Esophagus muscularis mucosa (tissue), 3 donors: ENCODE data around the gene THNSL1.

ENCODE experiments used
- EP300 ChIP-seq: sonication (generic); formaldehyde crosslinking; IDR thresholded peaks from one replicate; pipeline ENCODE4 v1.6.1; 2017; ENCODE audit warnings: antibody characterized with exemption
- TF ChIP-seq, protein P1 (sequence below), 3 experiments: fragments of 200-600 bp in 2 of 3; fragments of 450-650 bp in 1 of 3; sonication (generic) in 2 of 3; IDR thresholded peaks; one replicate each; pipeline ENCODE4 v1.5.1; 2017 to 2019; ENCODE audit warnings: antibody characterized with exemption in 3 of 3, mild to moderate bottlenecking in 2 of 3, moderate library complexity in 1 of 3

DNA sequence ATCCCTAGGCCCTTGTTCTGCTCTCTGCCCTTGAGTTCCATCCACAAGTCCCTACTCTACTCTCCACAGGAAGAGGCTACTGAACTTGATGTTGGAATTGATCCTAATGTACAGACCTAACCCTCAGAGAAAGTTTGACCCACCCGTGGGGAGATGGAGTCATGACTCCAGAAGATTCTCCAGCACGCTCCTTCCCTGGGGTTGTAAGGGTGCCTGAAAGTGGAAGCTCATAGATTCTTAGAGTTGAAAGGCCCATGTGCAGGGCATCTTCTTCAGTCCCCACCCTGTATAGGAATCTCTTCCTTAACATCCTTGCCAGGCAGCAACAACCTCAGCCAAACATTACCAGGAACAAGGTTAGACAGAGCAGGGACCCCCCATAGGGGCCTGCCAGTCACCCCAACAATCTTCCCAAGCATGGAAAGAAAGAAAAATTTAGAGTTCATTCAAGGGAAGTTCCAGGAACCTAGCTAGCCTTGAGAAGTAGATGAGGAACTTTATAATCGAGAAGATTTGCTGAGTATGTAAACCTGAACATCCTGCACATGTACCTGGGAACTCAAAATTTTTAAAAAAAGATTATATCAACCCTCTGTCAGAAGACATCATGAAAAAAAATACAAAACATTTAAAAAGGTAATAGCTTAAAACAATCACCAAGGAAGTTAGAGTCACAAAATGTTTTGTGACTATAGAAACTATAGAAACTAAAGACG, 49.5 kb downstream of the THNSL1 start:
- TF ChIP-seq, protein P1, sequence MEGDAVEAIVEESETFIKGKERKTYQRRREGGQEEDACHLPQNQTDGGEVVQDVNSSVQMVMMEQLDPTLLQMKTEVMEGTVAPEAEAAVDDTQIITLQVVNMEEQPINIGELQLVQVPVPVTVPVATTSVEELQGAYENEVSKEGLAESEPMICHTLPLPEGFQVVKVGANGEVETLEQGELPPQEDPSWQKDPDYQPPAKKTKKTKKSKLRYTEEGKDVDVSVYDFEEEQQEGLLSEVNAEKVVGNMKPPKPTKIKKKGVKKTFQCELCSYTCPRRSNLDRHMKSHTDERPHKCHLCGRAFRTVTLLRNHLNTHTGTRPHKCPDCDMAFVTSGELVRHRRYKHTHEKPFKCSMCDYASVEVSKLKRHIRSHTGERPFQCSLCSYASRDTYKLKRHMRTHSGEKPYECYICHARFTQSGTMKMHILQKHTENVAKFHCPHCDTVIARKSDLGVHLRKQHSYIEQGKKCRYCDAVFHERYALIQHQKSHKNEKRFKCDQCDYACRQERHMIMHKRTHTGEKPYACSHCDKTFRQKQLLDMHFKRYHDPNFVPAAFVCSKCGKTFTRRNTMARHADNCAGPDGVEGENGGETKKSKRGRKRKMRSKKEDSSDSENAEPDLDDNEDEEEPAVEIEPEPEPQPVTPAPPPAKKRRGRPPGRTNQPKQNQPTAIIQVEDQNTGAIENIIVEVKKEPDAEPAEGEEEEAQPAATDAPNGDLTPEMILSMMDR (IDR thresholded peaks at IDR 0.05), result no peak
- TF ChIP-seq EP300, result no peak
